Body of pancreas (tissue), 4 donors: Measurements from ENCODE around the gene PEX11A.

Source experiments
- CTCF ChIP-seq, 7 experiments: fragments of 450-650 bp in 4 of 7; fragments of 200-600 bp in 3 of 7; sonication (generic) in 3 of 7; IDR thresholded peaks; one replicate each; pipeline ENCODE4 v1.5.1; 2016 to 2019; ENCODE audit warnings: antibody characterized with exemption in 7 of 7
- POLR2A ChIP-seq, 3 donors: fragments of 450-650 bp; IDR thresholded peaks; one replicate each; pipeline ENCODE4 v1.6.1; 2016; ENCODE audit warnings: antibody characterized with exemption in 3 of 3, mild to moderate bottlenecking in 2 of 3

- no peak for TF ChIP-seq CTCF (IDR thresholded peaks at IDR 0.05)
- no peak for TF ChIP-seq POLR2A (IDR thresholded peaks at IDR 0.05)
These were observed 38.4 kb downstream of the PEX11A start for GRCh38 chr15:89652131-89652530.
